Neural progenitor cell (in vitro differentiated cells): ENCODE results near the gene SDK2. TPM values are rescaled to one million over a fixed set of nuclear protein-coding genes. Genes with fewer than 3 reads are reported as not detected.
A peak's percentile ranks its signal among the peaks of the same experiment; 100 is the strongest.

Experiments used
- DNase-seq: peaks from one replicate; pipeline ENCODE4 v3.0.0-alpha.2; 2016; ENCODE audit warnings: low spot score
- H2AFZ ChIP-seq: fragments of 200-600 bp; sonication (generic); replicated peaks from 2 replicates; pipeline ENCODE4 v1.6.1; 2016; ENCODE audit warnings: antibody characterized with exemption
- H3F3A ChIP-seq: fragments of 200-600 bp; sonication (generic); 2 replicates; pipeline ENCODE4 v1.6.1; 2016; ENCODE audit warnings: antibody characterized with exemption, low read depth
- H3K27ac ChIP-seq: fragments of 200-600 bp; sonication (generic); 2 replicates; pipeline ENCODE4 v1.5.1; 2016; ENCODE audit warnings: mild to moderate bottlenecking
- H3K27me3 ChIP-seq: fragments of 200-600 bp; sonication (generic); 2 replicates; pipeline ENCODE4 v1.6.1; 2016; ENCODE audit warnings: mild to moderate bottlenecking, moderate library complexity
- H3K36me3 ChIP-seq: fragments of 200-600 bp; sonication (generic); 2 replicates; pipeline ENCODE4 v1.5.1; 2016
- H3K4me1 ChIP-seq: fragments of 200-600 bp; sonication (generic); 2 replicates; pipeline ENCODE4 v1.6.1; 2016; ENCODE audit warnings: mixed run types
- H3K4me2 ChIP-seq: fragments of 200-600 bp; sonication (generic); 2 replicates; pipeline ENCODE4 v1.6.1; 2016
- H3K4me3 ChIP-seq: fragments of 200-600 bp; sonication (generic); 2 replicates; pipeline ENCODE4 v1.5.1; 2016
- H3K79me2 ChIP-seq: fragments of 200-600 bp; sonication (generic); 2 replicates; pipeline ENCODE4 v1.6.1; 2016; ENCODE audit warnings: low read depth
- H3K9ac ChIP-seq: fragments of 200-600 bp; sonication (generic); 2 replicates; pipeline ENCODE4 v1.6.1; 2016
- H3K9me3 ChIP-seq: fragments of 200-600 bp; sonication (generic); 2 replicates; pipeline ENCODE4 v1.5.1; 2016; ENCODE audit warnings: low read depth
- H4K20me1 ChIP-seq: fragments of 200-600 bp; sonication (generic); 2 replicates; pipeline ENCODE4 v1.6.1; 2016; ENCODE audit warnings: low read depth
- H3K27ac Mint-ChIP-seq: 3 replicates; pipeline ENCODE4 v1.8.0; 2021; ENCODE audit warnings: mixed read lengths
- H3K27me3 Mint-ChIP-seq: 2 replicates; pipeline ENCODE4 v1.8.0; 2022; ENCODE audit warnings: low read depth, mild to moderate bottlenecking, inconsistent platforms, moderate library complexity, mixed read lengths; ENCODE audit not compliant: insufficient read depth
- H3K36me3 Mint-ChIP-seq: 3 replicates; pipeline ENCODE4 v1.8.0; 2021; ENCODE audit warnings: mixed read lengths
- H3K4me1 Mint-ChIP-seq: 3 replicates; pipeline ENCODE4 v1.8.0; 2021; ENCODE audit warnings: mixed read lengths
- H3K4me3 Mint-ChIP-seq: 3 replicates; pipeline ENCODE4 v1.8.0; 2021; ENCODE audit warnings: mild to moderate bottlenecking, moderate library complexity, mixed read lengths
- H3K9me3 Mint-ChIP-seq: 3 replicates; pipeline ENCODE4 v1.8.0; 2020; ENCODE audit warnings: mixed read lengths
- CTCF ChIP-seq: fragments of 200-600 bp; sonication (generic); IDR thresholded peaks from 2 replicates; pipeline ENCODE4 v1.5.1; 2017; ENCODE audit warnings: antibody characterized with exemption, mild to moderate bottlenecking
- EZH2 ChIP-seq: fragments of 200-600 bp; sonication (generic); IDR thresholded peaks from 2 replicates; pipeline ENCODE4 v1.6.1; 2017; ENCODE audit warnings: antibody characterized with exemption, mild to moderate bottlenecking, moderate library complexity
- EZH2phosphoT487 ChIP-seq: fragments of 200-600 bp; sonication (generic); IDR thresholded peaks from 2 replicates; pipeline ENCODE4 v1.6.1; 2017; ENCODE audit warnings: antibody characterized with exemption
- total RNA-seq: library from RNA; depleted of rRNA; stranded (reverse); fragments of >200 nt; gene quantifications from 2 replicates; pipeline ENCODE4 v1.2.3, GENCODE V29; 2015; ENCODE audit warnings: low replicate concordance

The SDK2 gene
- total RNA-seq, 1 donor from 2014 or later, result 15.3 TPM

- Mint-ChIP-seq H3K4me1 (peaks cover 50% of the 10 kb centered on the region), H3K27ac (peak overlapping the region; percentile 95), H3K4me3 (no peak overlapping the region), H3K36me3 (peaks cover 33% of the 10 kb centered on the region), H3K27me3 (peaks cover 6% of the 10 kb centered on the region), H3K9me3 (peaks cover 26% of the 10 kb centered on the region)
- H3K27me3 ChIP-seq, result no peaks in the 10 kb centered on the region
- peaks cover 96% of the 10 kb centered on the region for H3K79me2 ChIP-seq
- peaks cover 13% of the 10 kb centered on the region for H3F3A ChIP-seq
- H3K27ac ChIP-seq, result peak overlapping the region; percentile 58
- peaks cover 39% of the 10 kb centered on the region for H3K4me1 ChIP-seq
- H3K4me2 ChIP-seq, result peak overlapping the region; percentile 29
- TF ChIP-seq EZH2 (no peak), CTCF (no peak), EZH2phosphoT487 (no peak)
- H4K20me1 ChIP-seq, result peaks cover 54% of the 10 kb centered on the region
- H3K4me3 ChIP-seq, result no peak overlapping the region
- no peak overlapping the region for H3K9ac ChIP-seq
- no peak for DNase-seq
- no peak overlapping the region for H2AFZ ChIP-seq
- H3K36me3 ChIP-seq, result no peaks in the 10 kb centered on the region
- H3K9me3 ChIP-seq, result peaks cover 2% of the 10 kb centered on the region
Observed at GRCh38 chr17:73624496-73624988, 19.7 kb downstream of the SDK2 start.

- Histone ChIP-seq H3K79me2 (peaks cover 98% of the 10 kb centered on the region), H3K4me3 (no peak overlapping the region), H3K36me3 (no peaks in the 10 kb centered on the region), H3K9ac (no peak overlapping the region), H2AFZ (no peak overlapping the region), H3F3A (peaks cover 18% of the 10 kb centered on the region), H4K20me1 (peaks cover 47% of the 10 kb centered on the region), H3K9me3 (peaks cover 7% of the 10 kb centered on the region), H3K27me3 (no peaks in the 10 kb centered on the region), H3K4me2 (peak overlapping the region; percentile 50), H3K27ac (peak overlapping the region; percentile 58), H3K4me1 (peaks cover 36% of the 10 kb centered on the region)
- H3K36me3 Mint-ChIP-seq, result peaks cover 39% of the 10 kb centered on the region
- H3K27ac Mint-ChIP-seq, result peak overlapping the region; percentile 95
- DNase-seq, result no peak
- TF ChIP-seq EZH2phosphoT487 (no peak), EZH2 (no peak), CTCF (no peak)
- H3K27me3 Mint-ChIP-seq, result peaks cover 5% of the 10 kb centered on the region
- peak overlapping the region; percentile 41 for H3K4me3 Mint-ChIP-seq
- H3K4me1 Mint-ChIP-seq, result peaks cover 45% of the 10 kb centered on the region
- peaks cover 32% of the 10 kb centered on the region for H3K9me3 Mint-ChIP-seq
Observed at GRCh38 chr17:73623818-73624217, 20.4 kb downstream of the SDK2 start.

- H3K27ac Mint-ChIP-seq, result peak overlapping the region; percentile 78
- peaks cover 37% of the 10 kb centered on the region for H3K9me3 Mint-ChIP-seq
Observed at GRCh38 chr17:73623247-73623646, 21.0 kb downstream of the SDK2 start.

More at GRCh38 chr17:73623247-73623646, 21.0 kb downstream of the SDK2 start:
- H3F3A ChIP-seq, result peaks cover 23% of the 10 kb centered on the region
- peaks cover 6% of the 10 kb centered on the region for H3K27me3 Mint-ChIP-seq
- H3K4me3 Mint-ChIP-seq, result peak overlapping the region; percentile 43
- no peaks in the 10 kb centered on the region for H3K27me3 ChIP-seq
- H3K27ac ChIP-seq, result no peak overlapping the region
- no peak overlapping the region for H3K4me3 ChIP-seq
- H3K4me1 ChIP-seq, result peaks cover 37% of the 10 kb centered on the region
- TF ChIP-seq EZH2phosphoT487 (no peak), EZH2 (no peak), CTCF (no peak)
- H4K20me1 ChIP-seq, result peaks cover 41% of the 10 kb centered on the region
- peaks cover 7% of the 10 kb centered on the region for H3K9me3 ChIP-seq
- H3K4me2 ChIP-seq, result peak overlapping the region; percentile 50
- no peak for DNase-seq
- no peaks in the 10 kb centered on the region for H3K36me3 ChIP-seq
- H3K79me2 ChIP-seq, result peaks cover 98% of the 10 kb centered on the region
- peaks cover 43% of the 10 kb centered on the region for H3K36me3 Mint-ChIP-seq
- peaks cover 50% of the 10 kb centered on the region for H3K4me1 Mint-ChIP-seq
- H2AFZ ChIP-seq, result no peak overlapping the region
- H3K9ac ChIP-seq, result no peak overlapping the region
